Measurements from ENCODE around the gene INO80C.

Gene INO80C

GRCh38 chr18:35485852-35486251 lies 11.9 kb downstream of the INO80C start:
- DNase-seq, result no peak

GRCh38 chr18:35484034-35484433 lies 13.7 kb downstream of the INO80C start:
- no peak for DNase-seq

GRCh38 chr18:35481960-35482366 lies 15.8 kb downstream of the INO80C start:
- no peak for DNase-seq

GRCh38 chr18:35479911-35480586 lies 17.7 kb downstream of the INO80C start:
- DNase-seq, result no peak

- peak; percentile 64 for DNase-seq
Observed at GRCh38 chr18:35478520-35479435, 19.0 kb downstream of the INO80C start.

- DNase-seq, result no peak
Observed at GRCh38 chr18:35477974-35478373, 19.8 kb downstream of the INO80C start.

- DNase-seq, result no peak
Observed at GRCh38 chr18:35477497-35477896, 20.3 kb downstream of the INO80C start.

GRCh38 chr18:35474884-35475283 lies 22.9 kb downstream of the INO80C start:
- DNase-seq, result no peak

GRCh38 chr18:35473562-35473961 lies 24.2 kb downstream of the INO80C start:
- no peak for DNase-seq

- DNase-seq, result no peak
Observed at GRCh38 chr18:35470435-35470834, 27.3 kb downstream of the INO80C start.

GRCh38 chr18:35469725-35470124 lies 28.0 kb downstream of the INO80C start:
- DNase-seq, result no peak

GRCh38 chr18:35468711-35469110 lies 29.0 kb downstream of the INO80C start:
- DNase-seq, result no peak

- DNase-seq, result no peak
Observed at GRCh38 chr18:35467624-35468016, 30.1 kb downstream of the INO80C start.

GRCh38 chr18:35466815-35467623 lies 30.7 kb downstream of the INO80C start:
- DNase-seq, result no peak

GRCh38 chr18:35466334-35466733 lies 31.4 kb downstream of the INO80C start:
- no peak for DNase-seq

- DNase-seq, result no peak
Observed at GRCh38 chr18:35465329-35465728, 32.4 kb downstream of the INO80C start.

GRCh38 chr18:35464831-35465279 lies 32.9 kb downstream of the INO80C start:
- no peak for DNase-seq

- no peak for DNase-seq
Observed at GRCh38 chr18:35463827-35464226, 33.9 kb downstream of the INO80C start.

- DNase-seq, result no peak
Observed at GRCh38 chr18:35463050-35463449, 34.7 kb downstream of the INO80C start.

- DNase-seq, result no peak
Observed at GRCh38 chr18:35460736-35461161, 37.0 kb downstream of the INO80C start.

GRCh38 chr18:35459997-35460396 lies 37.8 kb downstream of the INO80C start:
- DNase-seq, result no peak

- DNase-seq, result no peak
Observed at GRCh38 chr18:35458677-35459441, 38.9 kb downstream of the INO80C start.

Measured in activated CD4-positive, alpha-beta T cell treated with anti-CD3 and anti-CD28 coated beads for 48 hours (primary cell).